K562 (cell line): ENCODE data around the gene DCAF17. TPM values are rescaled to one million over a fixed set of nuclear protein-coding genes. Genes with fewer than 3 reads are reported as not detected.
A peak's percentile ranks its signal among the peaks of the same experiment; 100 is the strongest.

ENCODE experiments used
- ARID1B ChIP-seq: fragments of 450-650 bp; IDR thresholded peaks from 2 replicates; pipeline ENCODE4 v1.6.1; 2016; ENCODE audit warnings: antibody characterized with exemption, mild to moderate bottlenecking, inconsistent platforms
- BACH1 ChIP-seq: fragments of 200-800 bp; sonication (Bioruptor generic); IDR thresholded peaks from 2 replicates; pipeline ENCODE4 v1.6.1; 2016; ENCODE audit warnings: missing genetic modification characterization, missing compliant biosample characterization
- JUND ChIP-seq, 2 experiments: IDR thresholded peaks; 2 replicates in 1 of 2; 3 replicates in 1 of 2; pipeline ENCODE4 v1.6.1; 2011; ENCODE audit warnings: borderline replicate concordance in 2 of 2, low read depth in 2 of 2, low read length in 2 of 2, improper control_type of control experiment in 1 of 2, missing biosample characterization in 1 of 2, missing genetic modification characterization in 1 of 2, missing genetic modification reagents in 1 of 2
- L3MBTL2 ChIP-seq: fragments of 450-650 bp; IDR thresholded peaks from 2 replicates; pipeline ENCODE4 v1.6.1; 2016; ENCODE audit warnings: mild to moderate bottlenecking, moderate library complexity
- MEF2A ChIP-seq: IDR thresholded peaks from 2 replicates; pipeline ENCODE4 v1.6.1; 2011; ENCODE audit warnings: low read depth, mild to moderate bottlenecking, low read length, moderate library complexity; ENCODE audit not compliant: control insufficient read depth
- SIRT6 ChIP-seq: IDR thresholded peaks from one replicate; pipeline ENCODE4 v1.6.1; 2012; ENCODE audit warnings: low read depth, mild to moderate bottlenecking, control low read depth, inconsistent platforms, low read length, moderate library complexity
- SLC30A9 ChIP-seq: fragments of 250-450 bp; sonication (Bioruptor Pico); IDR thresholded peaks from 2 replicates; pipeline ENCODE4 v1.8.0; 2022; ENCODE audit warnings: mild to moderate bottlenecking, moderate library complexity
- STAT5B ChIP-seq: fragments of 250-450 bp; sonication (Bioruptor Pico); IDR thresholded peaks from 2 replicates; pipeline ENCODE4 v1.8.0; 2021; ENCODE audit warnings: mild to moderate bottlenecking, inconsistent platforms
- TCF3 ChIP-seq: sonication (generic); formaldehyde crosslinking; IDR thresholded peaks from 2 replicates; pipeline ENCODE4 v1.4.0; 2020; ENCODE audit warnings: mild to moderate bottlenecking, missing genetic modification reagents
- polyA plus RNA-seq, 8 experiments: library from polyadenylated mRNA; depleted of rRNA in 4 of 8; stranded (reverse) in 5 of 8; unstranded in 3 of 8; fragments of >200 nt; fragmentation: Nextera tagmentation in 2 of 8; fragmentation: Illumina TruSeq in 1 of 8; extraction: Ambion mirVana in 2 of 8; extraction: Trizol in 1 of 8; gene quantifications; 2 replicates each; pipeline versions ENCODE4 v1.2.1 to v1.2.3, GENCODE V29; 2011 to 2014; ENCODE audit warnings: inconsistent platforms in 1 of 8, missing spikeins in 1 of 8
- total RNA-seq, 7 experiments: library from RNA; depleted of rRNA in 6 of 7; stranded (reverse); fragments of >200 nt in 6 of 7; fragmentation: Illumina TruSeq in 2 of 7; extraction: Trizol in 2 of 7; gene quantifications; 2 replicates each; pipeline versions ENCODE4 v1.2.1 to v1.2.3, GENCODE V29; 2011 to 2021; ENCODE audit warnings: low replicate concordance in 1 of 7
- TF ChIP-seq, protein P1 (sequence below): sonication (generic); formaldehyde crosslinking; IDR thresholded peaks from 2 replicates; pipeline ENCODE4 v1.8.0; 2022; ENCODE audit warnings: missing genetic modification reagents, mild to moderate bottlenecking, borderline replicate concordance
- TF ChIP-seq, protein P2 (sequence below): fragments of 450-650 bp; IDR thresholded peaks from 2 replicates; pipeline ENCODE4 v1.6.1; 2017; ENCODE audit warnings: antibody characterized with exemption, mild to moderate bottlenecking

DCAF17 gene
- total and polyA plus RNA-seq, 9 of the 15 experiments (the other 6 are each of a cell fraction or from before 2014, with no cell fraction given): 10.0 to 38.5 (median 27.1) TPM

DNA sequence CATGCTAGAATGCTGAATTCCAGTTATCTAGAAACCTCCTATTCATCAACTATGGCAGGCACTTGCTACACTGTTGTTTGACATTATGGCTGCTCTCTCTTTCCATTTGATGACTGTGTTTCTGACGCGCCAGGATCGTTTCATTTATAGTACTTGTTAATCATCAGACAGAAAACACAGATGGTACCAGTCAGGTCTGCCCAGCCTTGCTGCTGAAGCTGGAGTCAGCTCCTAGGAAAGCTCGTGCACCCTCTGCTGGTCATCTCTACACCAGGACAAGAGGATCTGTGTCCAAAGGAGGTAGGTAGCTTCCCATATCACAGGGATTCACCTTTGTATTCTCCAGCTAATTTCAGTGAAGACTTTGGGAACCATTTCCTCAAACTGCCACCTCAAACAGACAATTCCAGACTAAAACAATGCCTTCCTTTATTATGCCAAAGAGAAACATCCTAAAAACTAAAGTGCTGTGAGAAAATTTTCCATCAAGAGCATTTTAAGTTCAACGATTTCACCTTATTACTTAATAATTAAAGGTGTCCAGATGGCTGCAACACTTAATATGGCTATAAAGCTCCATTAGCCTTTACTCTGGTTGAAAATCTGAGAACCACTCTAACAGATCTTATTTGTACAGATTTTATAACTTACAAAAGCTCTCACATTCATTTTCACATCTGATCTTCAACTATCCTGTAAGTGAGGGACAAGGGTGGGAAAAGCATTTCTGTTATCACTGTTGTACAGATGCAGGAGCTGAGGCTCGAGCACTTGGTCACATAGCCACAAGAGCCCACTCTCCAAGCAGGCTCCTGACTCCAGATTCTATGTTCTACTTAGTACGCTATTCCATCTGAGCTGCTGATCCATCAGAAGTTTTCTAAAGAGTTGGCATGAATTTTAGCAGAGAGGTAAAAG, 17.8 kb upstream of the DCAF17 start (continued):
- TF ChIP-seq, protein P1, sequence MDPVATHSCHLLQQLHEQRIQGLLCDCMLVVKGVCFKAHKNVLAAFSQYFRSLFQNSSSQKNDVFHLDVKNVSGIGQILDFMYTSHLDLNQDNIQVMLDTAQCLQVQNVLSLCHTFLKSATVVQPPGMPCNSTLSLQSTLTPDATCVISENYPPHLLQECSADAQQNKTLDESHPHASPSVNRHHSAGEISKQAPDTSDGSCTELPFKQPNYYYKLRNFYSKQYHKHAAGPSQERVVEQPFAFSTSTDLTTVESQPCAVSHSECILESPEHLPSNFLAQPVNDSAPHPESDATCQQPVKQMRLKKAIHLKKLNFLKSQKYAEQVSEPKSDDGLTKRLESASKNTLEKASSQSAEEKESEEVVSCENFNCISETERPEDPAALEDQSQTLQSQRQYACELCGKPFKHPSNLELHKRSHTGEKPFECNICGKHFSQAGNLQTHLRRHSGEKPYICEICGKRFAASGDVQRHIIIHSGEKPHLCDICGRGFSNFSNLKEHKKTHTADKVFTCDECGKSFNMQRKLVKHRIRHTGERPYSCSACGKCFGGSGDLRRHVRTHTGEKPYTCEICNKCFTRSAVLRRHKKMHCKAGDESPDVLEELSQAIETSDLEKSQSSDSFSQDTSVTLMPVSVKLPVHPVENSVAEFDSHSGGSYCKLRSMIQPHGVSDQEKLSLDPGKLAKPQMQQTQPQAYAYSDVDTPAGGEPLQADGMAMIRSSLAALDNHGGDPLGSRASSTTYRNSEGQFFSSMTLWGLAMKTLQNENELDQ: 0 out of 2 replicates have a peak, but pooled peaks have one; percentile 30
- TF ChIP-seq BACH1 (tag): no peak
- no peak for TF ChIP-seq SIRT6
- TF ChIP-seq JUND (IDR thresholded peaks at IDR 0.05; ENCODE audit: borderline replicate concordance, low read depth, low read length): peak; percentile 58; the same call in 1 of the 2 replicates
- peak; percentile 58; the same call in 1 of the 3 replicates for TF ChIP-seq JUND (tag; IDR thresholded peaks at IDR 0.05; ENCODE audit: borderline replicate concordance, low read depth, low read length)
- no peak for TF ChIP-seq SLC30A9 (CRISPR knock-in tag)
- 0 out of 2 replicates have a peak, but pooled peaks have one; percentile 31 for TF ChIP-seq L3MBTL2
- TF ChIP-seq, protein P2, sequence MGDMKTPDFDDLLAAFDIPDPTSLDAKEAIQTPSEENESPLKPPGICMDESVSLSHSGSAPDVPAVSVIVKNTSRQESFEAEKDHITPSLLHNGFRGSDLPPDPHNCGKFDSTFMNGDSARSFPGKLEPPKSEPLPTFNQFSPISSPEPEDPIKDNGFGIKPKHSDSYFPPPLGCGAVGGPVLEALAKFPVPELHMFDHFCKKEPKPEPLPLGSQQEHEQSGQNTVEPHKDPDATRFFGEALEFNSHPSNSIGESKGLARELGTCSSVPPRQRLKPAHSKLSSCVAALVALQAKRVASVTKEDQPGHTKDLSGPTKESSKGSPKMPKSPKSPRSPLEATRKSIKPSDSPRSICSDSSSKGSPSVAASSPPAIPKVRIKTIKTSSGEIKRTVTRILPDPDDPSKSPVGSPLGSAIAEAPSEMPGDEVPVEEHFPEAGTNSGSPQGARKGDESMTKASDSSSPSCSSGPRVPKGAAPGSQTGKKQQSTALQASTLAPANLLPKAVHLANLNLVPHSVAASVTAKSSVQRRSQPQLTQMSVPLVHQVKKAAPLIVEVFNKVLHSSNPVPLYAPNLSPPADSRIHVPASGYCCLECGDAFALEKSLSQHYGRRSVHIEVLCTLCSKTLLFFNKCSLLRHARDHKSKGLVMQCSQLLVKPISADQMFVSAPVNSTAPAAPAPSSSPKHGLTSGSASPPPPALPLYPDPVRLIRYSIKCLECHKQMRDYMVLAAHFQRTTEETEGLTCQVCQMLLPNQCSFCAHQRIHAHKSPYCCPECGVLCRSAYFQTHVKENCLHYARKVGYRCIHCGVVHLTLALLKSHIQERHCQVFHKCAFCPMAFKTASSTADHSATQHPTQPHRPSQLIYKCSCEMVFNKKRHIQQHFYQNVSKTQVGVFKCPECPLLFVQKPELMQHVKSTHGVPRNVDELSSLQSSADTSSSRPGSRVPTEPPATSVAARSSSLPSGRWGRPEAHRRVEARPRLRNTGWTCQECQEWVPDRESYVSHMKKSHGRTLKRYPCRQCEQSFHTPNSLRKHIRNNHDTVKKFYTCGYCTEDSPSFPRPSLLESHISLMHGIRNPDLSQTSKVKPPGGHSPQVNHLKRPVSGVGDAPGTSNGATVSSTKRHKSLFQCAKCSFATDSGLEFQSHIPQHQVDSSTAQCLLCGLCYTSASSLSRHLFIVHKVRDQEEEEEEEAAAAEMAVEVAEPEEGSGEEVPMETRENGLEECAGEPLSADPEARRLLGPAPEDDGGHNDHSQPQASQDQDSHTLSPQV: peak; percentile 46; the same call in 1 of the 2 replicates
- no peak for TF ChIP-seq STAT5B (CRISPR knock-in tag)
- TF ChIP-seq MEF2A: no peak
- peak; percentile 44 for TF ChIP-seq ARID1B
- TF ChIP-seq TCF3 (CRISPR knock-in tag): peak; percentile 50
